Psoas muscle (tissue), 8 donors: Measurements from ENCODE around the gene DCUN1D2. TPM values are rescaled to one million over a fixed set of nuclear protein-coding genes. Genes with fewer than 3 reads are reported as not detected.

Source experiments
- ATAC-seq, 4 donors: fragments of 200-7000 bp; cut with Tn5 transposase; one replicate each; pipeline ENCODE4 v1.9.1; 2020; ENCODE audit warnings: moderate library complexity in 3 of 4, mild to moderate bottlenecking in 2 of 4
- DNase-seq, 2 donors: peaks; one replicate each; pipeline ENCODE4 v3.0.0-alpha.2; 2020
- H3K27ac ChIP-seq: fragments of 200-600 bp; one replicate; pipeline ENCODE4 v1.8.0; 2022
- H3K27me3 ChIP-seq, 3 donors: fragments of 200-600 bp in 1 of 3; one replicate each; pipeline versions ENCODE4 v1.6.1 to v1.8.0; 2013 to 2022; ENCODE audit warnings: low read length in 2 of 3, mild to moderate bottlenecking in 2 of 3, moderate library complexity in 1 of 3; ENCODE audit not compliant: insufficient read depth in 3 of 3
- H3K36me3 ChIP-seq, 2 donors: fragments of 200-600 bp in 1 of 2; one replicate each; pipeline versions ENCODE4 v1.6.1 to v1.8.0; 2013 to 2022; ENCODE audit warnings: low read depth in 1 of 2, mild to moderate bottlenecking in 1 of 2, moderate library complexity in 1 of 2; ENCODE audit not compliant: insufficient read depth in 1 of 2
- H3K4me1 ChIP-seq: fragments of 200-600 bp; one replicate; pipeline ENCODE4 v1.8.0; 2022
- H3K4me3 ChIP-seq: fragments of 200-600 bp; one replicate; pipeline ENCODE4 v1.8.0; 2022; ENCODE audit warnings: mild to moderate bottlenecking
- H3K9me3 ChIP-seq: fragments of 200-600 bp; one replicate; pipeline ENCODE4 v1.8.0; 2022
- CTCF ChIP-seq: fragments of 200-600 bp; IDR thresholded peaks from one replicate; pipeline ENCODE4 v1.8.0; 2022; ENCODE audit warnings: antibody characterized with exemption
- WGBS, 3 donors: extraction: QIAGEN DNeasy Blood & Tissue Kit; methylation state at CpG; one replicate each; pipeline versions ENCODE4 v1.1.6 to v1.1.7; 2013; 5-methylcytosine and 5-hydroxymethylcytosine counted together
- intact Hi-C, 2 donors: fragments of 100-400 bp; cut with DNase I; formaldehyde crosslinking; loops; one replicate each; pipeline versions ENCODE4 v1.11.0 to v1.14.2; 2022
- polyA plus RNA-seq, 3 donors: library from polyadenylated mRNA; stranded (reverse); fragments of 200-250 nt; gene quantifications; one replicate each; pipeline ENCODE4 v1.2.3, GENCODE V29; 2013
- total RNA-seq, 4 donors: library from RNA; stranded (reverse); fragmentation: NEBNext Ultra II Directional in 2 of 4; extraction: Animal tissue kit (Norgen Biotek cat#: 25700) in 2 of 4; gene quantifications; one replicate each; pipeline versions ENCODE4 v1.2.1 to v1.2.4, GENCODE V29; 2021 to 2023
- donor health status: healthy with polysubstance abuse.
- donor health status: DM: no; HTN: no; CAD: no; lungs with moderate emphysema.
- donor health status: Bipolar disorder and iron deficiency.
- donor health status: healthy.
- donor health status: DM: yes; HTN: yes; CAD: no.
- donor health status: DM: no; HTN: no; CAD: no.
- donor health status: DM: no; HTN: no; CAD: no.
- donor health status: DM: yes; HTN: yes; CAD: no.

Gene DCUN1D2
- total and polyA plus RNA-seq, 7 donors = 32.4 to 151 (median 71.2) TPM

GRCh38 chr13:113520571-113520970 is 30.1 kb upstream of the DCUN1D2 start:
- Histone ChIP-seq H3K36me3 (peaks cover 0 to 61% of the 10 kb centered on the region in 2 donors), H3K27me3 (no peaks in the 10 kb centered on the region), H3K4me1 (no peaks in the 10 kb centered on the region), H3K4me3 (no peak overlapping the region), H3K27ac (no peak overlapping the region), H3K9me3 (no peaks in the 10 kb centered on the region)
- DNase-seq = no peak
- no peak for ATAC-seq
- 92 to 97% (median 95%) methylated on average over 16 of the region's 16 CpGs for WGBS, 3 donors
- no peak for TF ChIP-seq CTCF
- intact Hi-C loops = no loop called here

- 92 to 96% (median 95%) methylated on average over 14 of the region's 14 CpGs for WGBS, 3 donors
- Histone ChIP-seq H3K27ac (no peak overlapping the region), H3K4me3 (no peak overlapping the region), H3K27me3 (no peaks in the 10 kb centered on the region), H3K9me3 (no peaks in the 10 kb centered on the region), H3K36me3 (peaks cover 0 to 61% of the 10 kb centered on the region in 2 donors), H3K4me1 (no peaks in the 10 kb centered on the region)
- intact Hi-C loops = no loop called here
- TF ChIP-seq CTCF = no peak
- no peak for DNase-seq
- ATAC-seq = no peak
These were observed 29.0 kb upstream of the DCUN1D2 start for GRCh38 chr13:113519556-113519955.

DNA sequence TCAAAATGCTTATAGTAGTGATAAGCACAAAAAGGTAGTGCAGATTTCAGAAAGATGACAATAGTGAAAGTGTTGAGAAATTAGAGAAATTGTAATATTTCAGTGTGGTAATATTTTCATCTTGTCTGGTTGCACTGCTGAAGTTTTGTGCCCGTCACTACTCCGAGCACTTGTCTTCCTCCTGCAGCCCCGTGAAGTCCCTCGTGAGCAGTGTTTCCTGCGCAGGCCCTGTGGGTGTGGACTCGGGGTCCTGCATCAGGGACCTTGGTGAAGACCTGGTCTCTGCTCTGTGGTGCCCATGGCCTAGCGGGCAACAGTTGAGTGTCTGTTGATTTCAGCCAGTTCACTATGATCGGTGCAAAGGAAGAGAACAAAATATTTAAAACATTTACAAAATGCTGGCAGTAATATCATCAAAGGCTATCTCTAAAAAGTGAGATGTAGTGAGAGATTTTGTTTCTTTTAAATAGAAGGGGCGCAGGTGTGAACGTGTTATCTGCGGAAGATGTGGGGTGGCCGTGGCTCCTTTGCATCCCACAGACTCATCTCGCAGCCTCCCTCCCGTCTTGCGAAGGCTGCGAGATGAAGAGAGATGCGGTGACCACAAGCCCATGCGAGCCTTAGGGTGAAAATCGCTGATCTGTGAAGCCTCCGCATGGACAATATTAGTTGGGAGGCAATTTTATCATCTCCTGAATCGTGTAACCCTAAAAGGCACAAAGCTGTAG is 27.7 kb upstream of the DCUN1D2 start:
- Histone ChIP-seq H3K36me3 (peaks cover 0 to 71% of the 10 kb centered on the region in 2 donors), H3K4me1 (no peaks in the 10 kb centered on the region), H3K4me3 (no peak overlapping the region), H3K27ac (no peak overlapping the region), H3K27me3 (no peaks in the 10 kb centered on the region), H3K9me3 (no peaks in the 10 kb centered on the region)
- DNase-seq = no peak
- no peak for TF ChIP-seq CTCF
- intact Hi-C loops = no loop called here
- 92 to 94% (median 94%) methylated on average over 21 of the region's 21 CpGs for WGBS, 3 donors
- ATAC-seq = no peak

DNA sequence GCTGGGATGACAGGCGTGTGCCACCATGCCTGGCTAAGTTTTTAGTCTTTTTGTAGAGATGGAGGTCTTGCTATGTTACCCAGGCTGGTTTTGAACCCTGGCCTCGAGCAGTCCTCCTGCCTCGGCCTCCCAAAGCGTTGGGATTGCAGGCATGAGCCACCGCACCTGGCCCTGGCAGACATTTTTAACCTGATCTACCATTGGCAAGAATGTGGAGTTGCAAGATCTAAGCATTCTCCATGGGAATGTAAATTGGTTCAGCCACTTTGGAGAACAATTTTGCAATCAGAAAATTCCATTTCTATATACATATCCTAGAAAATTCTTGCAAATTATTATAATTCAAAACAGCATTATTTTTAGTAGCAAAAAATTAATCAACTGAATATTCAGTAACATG is 24.3 kb upstream of the DCUN1D2 start:
- Histone ChIP-seq H3K27ac (no peak overlapping the region), H3K4me1 (no peaks in the 10 kb centered on the region), H3K4me3 (no peak overlapping the region), H3K36me3 (peaks cover 0 to 69% of the 10 kb centered on the region in 2 donors), H3K27me3 (no peaks in the 10 kb centered on the region), H3K9me3 (no peaks in the 10 kb centered on the region)
- DNase-seq = no peak
- TF ChIP-seq CTCF = no peak
- ATAC-seq = no peak
- intact Hi-C loops = no loop called here
- WGBS, 3 donors = 75 to 89% (median 85%) methylated on average over 5 of the region's 5 CpGs

DNA sequence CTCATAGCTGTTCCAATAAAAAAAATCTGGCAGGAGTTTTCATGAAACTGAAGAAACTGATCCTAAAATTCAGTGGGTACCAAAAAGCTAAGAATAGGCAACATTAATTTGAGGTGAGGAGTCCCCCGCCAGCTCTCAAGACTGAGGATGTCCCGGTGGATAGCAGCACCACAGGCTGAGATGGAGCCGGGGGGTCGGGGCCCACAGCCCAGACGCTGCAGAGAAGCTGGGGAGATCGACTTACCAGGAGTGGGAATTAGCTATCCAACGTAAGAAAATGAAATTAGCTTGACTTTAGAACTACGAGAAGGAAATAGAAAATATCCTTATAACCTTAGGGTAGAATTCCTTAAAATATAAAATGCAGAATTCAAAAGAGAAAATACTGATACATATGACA is 23.2 kb upstream of the DCUN1D2 start:
- no peaks in the 10 kb centered on the region for H3K27me3 ChIP-seq
- no peaks in the 10 kb centered on the region for H3K4me1 ChIP-seq
- H3K36me3 ChIP-seq = peaks cover 0 to 66% of the 10 kb centered on the region in 2 donors
- DNase-seq = no peak
- H3K9me3 ChIP-seq = no peaks in the 10 kb centered on the region
- ATAC-seq = no peak
- TF ChIP-seq CTCF = no peak
- WGBS, 3 donors = 65 to 69% (median 69%) methylated on average over 8 of the region's 8 CpGs
- H3K27ac ChIP-seq = no peak overlapping the region
- no peak overlapping the region for H3K4me3 ChIP-seq
- intact Hi-C loops = no loop called here
